Sciatic nerve (tissue), 2 donors: Measurements from ENCODE around the gene MORN1. TPM values are rescaled to one million over a fixed set of nuclear protein-coding genes. Genes with fewer than 3 reads are reported as not detected.

Experiments used
- ATAC-seq: fragments of 200-7000 bp; cut with Tn5 transposase; one replicate; pipeline ENCODE4 v1.9.1; 2020; ENCODE audit warnings: mild to moderate bottlenecking, moderate library complexity
- DNase-seq: peaks from one replicate; pipeline ENCODE4 v3.0.0-alpha.2; 2020; ENCODE audit warnings: low spot score
- intact Hi-C: fragments of 100-400 bp; cut with DNase I; formaldehyde crosslinking; loops from one replicate; pipeline ENCODE4 v1.14.2; 2022
- total RNA-seq: library from RNA; stranded (reverse); fragmentation: NEBNext Ultra II Directional; extraction: Animal tissue kit (Norgen Biotek cat#: 25700); gene quantifications from one replicate; pipeline ENCODE4 v1.2.1, GENCODE V29; 2021
- donor health status: DM: no; HTN: no; CAD: no.
- donor health status: DM: no; HTN: no; CAD: no.

MORN1 gene
- total RNA-seq, 1 donor from 2014 or later, result 16.4 TPM

DNA sequence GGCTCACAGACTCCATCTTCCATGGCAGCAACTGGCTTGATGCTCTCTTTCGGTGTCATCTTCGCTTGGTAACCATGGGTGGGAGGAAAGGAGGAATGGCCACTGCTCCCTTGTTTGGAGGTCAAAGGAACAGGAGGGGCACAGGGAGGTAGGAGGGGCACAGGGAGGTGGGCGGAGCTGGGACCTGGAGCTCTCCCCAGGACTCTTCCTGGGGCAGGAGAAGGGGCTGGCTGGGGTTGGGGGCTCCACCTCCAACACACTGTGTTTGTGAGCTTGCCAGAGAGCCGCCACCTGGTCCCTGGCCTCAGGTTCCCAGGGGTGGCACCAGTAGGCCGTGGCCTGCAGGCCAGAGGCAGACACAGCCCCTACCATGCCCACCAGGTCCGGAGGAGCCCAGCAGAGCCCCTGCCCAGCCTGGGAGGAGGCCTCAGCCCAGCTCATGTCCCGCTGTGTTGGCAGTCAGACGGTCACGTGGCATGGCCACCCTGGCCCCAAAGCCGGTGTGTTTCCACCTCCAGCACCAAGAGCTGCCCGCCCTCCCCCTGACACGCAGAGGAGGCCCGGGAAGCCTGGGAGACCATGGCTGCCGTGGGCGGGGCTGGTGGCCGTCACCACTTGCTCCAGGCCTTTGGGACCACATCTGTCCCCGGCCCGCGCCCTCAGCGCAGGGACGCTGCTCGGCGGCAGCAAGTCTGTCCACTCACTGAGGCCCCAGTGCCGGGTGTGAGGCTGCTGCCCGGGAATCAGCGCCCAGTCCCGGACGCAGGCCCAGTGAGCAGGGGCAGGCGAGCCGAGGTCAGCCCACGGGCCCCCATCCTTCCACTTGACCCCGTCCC is 73.9 kb downstream of the MORN1 start:
- DNase-seq, result no peak
- ATAC-seq, result no peak
- intact Hi-C loops, result no loop called here

DNA sequence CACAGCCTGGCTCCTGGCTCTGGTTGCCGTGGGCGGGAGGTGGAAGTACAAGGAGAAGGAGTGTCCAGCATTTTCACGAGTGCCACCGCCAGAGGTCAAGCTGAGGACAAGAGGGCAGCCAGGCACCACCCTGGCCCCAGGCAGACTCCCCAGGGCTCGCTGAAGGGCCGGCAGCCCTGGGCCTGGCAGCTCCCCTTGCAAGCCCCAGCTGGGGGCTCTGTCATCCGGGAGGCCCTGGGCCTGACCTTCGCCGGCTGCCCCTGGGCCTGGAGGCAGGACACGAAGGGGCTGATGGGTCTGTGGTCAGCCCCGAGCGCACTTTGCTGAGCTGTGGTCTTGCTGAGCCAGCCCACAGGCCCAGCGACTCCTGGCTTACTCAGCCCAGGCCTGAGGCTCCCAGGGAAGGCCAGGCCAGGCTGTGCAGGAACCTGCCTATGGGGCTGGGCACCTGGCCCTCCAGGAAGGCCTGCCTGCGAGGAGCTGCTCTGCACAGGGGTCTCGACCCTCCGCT is 74.8 kb downstream of the MORN1 start:
- DNase-seq (no peak), ATAC-seq (no peak)
- intact Hi-C loops, result no loop called here

DNA sequence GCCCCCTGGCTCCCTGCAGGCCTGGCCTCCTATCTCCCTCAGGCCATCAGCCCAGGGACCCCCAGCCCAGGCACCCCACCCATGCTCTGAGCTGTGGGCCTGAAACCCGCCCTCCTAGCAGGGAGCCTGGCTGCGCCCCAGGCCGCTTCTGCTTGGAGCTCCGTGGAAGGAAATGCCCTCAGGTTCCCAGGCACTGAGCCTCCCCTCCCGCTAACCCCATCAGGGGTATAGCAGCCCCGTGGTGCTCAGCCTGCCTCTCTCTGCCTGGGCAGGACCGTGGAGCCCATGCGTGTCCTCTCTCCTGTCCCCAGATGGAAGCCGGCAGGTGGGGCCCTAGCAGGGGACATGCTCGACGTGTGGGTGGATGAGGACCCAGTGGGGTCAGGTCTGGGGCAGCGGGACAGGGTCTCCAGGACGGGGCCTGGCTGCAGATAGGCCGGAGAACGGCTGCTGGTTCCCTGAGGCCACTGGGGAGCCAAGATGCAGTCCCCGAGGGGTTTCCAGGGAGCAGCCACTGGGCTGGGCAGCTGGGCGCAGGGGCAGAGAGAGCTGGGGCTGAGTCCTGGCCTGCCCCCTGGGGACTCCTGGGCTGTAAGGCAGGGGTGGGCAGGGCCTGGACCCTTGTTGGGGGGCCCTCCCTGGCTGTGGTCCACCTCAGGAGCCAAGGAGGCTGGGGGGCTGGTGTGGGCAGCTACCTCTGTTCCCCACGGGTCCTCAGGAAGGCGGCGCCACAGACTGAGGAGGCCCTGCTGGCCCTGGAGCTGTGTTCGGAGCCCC is 75.5 kb downstream of the MORN1 start:
- DNase-seq (no peak), ATAC-seq (no peak)

DNA sequence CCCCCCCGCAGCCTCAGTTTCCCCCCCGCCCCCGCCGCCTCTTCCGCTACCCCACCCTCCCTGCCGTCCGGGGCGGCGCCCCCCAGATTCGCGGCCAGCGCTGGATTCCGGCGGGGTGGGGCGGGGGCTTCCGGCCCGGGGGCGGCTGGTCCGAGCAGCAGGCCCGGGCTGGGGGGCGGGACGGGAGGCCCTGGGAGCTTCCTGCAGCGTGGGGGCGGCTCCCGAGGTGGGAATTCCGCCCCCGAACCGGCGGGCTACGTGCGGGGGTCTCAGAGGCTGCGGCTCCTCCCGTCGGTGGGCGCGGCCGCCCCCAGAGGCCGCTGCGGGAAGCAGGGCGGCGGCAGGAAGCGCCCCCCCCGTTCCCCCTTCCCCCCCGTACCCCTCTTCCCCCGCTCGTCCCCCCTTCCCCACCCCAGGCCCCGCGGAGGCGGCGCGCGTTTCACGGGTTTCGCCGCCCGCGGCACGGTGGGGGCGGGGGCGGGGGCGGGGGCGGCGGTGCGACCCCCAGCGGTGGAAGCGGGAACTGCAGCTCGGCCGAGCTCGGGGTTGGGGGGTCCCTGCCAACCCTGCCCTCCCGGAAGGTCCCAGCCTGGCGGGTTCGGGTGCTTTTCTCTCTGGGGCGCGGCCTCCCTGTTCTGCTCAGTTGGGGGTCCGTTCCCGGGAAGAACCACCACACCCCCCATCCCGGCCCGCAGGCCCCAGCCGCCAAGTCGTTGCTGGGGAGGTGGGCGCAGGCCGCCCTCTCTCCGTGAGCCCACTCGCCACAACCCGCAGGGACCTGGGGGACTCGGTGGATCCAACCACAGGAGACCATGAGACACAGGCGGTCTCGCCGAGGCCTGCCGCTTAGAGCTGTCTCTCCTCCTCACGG is 76.3 kb downstream of the MORN1 start:
- DNase-seq (no peak), ATAC-seq (no peak)
- intact Hi-C loops, result no loop called here

More for the DNA sequence above, 75.5 kb downstream of the MORN1 start:
- intact Hi-C loops, result no loop called here

DNA sequence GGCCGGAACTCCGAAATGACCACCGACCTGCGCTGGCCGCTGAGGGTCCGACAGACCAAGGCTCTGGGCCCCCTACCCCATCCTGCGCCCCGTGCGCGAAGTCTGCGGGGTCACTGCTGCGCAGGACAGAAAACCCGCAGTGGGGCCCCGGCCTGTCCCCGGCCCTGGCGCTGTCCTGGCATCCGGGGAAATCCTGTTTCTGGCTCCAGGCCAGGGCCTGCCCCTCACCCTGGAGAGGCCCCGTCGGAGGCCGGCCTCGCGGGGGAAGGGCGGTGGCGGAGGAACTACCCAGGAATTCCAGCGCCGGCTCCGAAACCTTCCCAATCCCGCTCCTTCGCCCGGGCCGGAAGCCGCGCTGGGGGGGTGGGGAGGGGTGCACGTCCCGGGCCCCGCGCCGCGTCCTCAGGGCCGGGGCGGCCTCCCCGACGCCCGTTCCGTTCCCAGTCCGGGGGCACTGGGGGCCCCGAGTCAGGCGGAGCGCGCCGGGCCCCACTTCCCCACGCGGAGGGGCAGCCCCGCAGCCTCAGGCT is 77.0 kb downstream of the MORN1 start:
- DNase-seq (peak; percentile 86), ATAC-seq (peak; percentile 1)
- intact Hi-C loops, result no loop called here

DNA sequence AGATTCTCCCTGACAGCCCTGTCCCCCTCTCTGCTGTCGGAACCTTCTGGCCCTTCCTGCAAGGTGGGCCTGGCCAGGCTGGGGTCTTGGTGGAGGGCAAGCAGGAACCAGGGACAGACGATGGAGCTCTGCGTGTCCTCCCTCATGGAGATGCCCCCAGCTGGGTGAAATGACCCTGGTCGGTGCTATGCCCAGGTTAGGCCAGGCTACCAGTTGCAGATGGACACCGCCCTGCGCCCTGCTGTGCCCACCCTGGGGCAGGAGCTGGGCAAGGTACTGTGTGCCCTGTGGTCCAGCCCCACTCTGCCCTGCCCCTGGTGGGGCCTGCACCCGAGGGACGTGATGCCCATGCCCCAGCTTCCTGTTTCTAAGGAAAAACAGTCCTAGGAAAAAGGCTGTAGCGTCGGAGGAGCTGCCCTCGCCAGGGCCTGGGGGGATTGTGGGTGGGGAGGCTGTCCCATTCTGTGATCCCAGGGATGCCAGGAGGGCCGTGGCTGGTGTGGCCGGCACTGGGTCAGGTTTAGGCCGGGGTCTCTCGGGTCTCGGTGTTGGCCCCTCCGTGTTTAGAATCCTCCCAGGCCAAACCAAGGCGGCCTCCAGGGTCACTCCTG is 77.6 kb downstream of the MORN1 start:
- intact Hi-C loops, result no loop called here
- ATAC-seq (no peak), DNase-seq (no peak)

DNA sequence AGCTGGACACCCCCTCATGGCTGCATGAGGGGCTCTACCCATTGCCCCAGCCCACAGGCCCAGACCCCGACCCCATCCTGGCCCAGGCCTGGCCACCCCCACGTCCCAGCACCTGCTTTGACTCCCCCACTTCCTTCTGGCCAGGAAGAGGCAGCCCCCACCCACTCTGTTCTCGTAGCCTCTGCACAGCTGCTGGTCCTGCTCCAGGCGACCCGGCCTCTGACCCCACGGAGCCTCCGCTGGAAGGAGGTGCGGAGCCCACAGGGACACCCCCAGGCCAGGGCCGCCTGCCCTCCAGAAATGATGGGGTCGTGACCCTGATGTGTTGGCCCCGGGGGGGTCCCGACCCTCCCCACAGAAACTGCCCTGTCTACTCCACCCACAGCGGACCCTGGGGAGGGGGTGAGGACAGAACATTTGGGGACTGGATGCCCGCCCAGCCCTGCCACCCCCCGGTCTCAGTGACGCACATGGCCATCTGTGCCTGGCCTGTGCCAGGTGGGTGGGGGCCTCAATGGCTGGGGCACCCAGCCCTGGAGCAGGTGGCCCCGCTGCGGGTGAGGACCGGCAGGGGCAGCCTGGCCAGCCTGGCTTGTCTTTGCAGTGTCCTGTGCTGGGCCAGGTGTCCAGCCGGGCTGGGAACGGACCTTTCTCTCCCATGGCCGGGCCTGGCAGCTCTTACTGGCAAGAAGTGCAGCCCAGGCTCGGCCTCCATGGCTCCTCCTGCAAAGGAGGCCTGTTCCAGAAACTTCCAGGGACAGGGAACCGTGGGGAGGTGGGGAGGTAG is 78.6 kb downstream of the MORN1 start:
- peak; percentile 16 for ATAC-seq

DNA sequence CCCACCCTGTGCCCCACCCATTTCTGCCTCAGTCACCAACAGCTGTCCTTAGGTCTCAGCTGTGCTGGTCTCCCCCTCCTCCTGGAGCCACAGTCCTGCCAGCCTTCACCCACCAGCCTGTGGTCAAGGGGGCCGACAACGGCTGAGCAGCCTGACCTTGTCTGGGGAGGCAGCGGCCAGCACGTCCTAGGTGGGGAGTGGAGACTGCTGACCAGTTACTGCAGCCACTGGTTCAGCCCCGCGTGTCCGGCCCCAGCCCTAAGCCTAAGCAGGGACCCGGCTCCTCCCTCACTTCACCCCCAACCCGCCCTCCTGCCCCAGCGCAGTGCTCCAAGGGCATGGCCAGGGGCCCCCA is 79.2 kb downstream of the MORN1 start:
- DNase-seq, result no peak
- intact Hi-C loops, result no loop called here
- peak; percentile 25 for ATAC-seq

More for the DNA sequence above, 78.6 kb downstream of the MORN1 start:
- intact Hi-C loops, result no loop called here
- DNase-seq, result no peak

DNA sequence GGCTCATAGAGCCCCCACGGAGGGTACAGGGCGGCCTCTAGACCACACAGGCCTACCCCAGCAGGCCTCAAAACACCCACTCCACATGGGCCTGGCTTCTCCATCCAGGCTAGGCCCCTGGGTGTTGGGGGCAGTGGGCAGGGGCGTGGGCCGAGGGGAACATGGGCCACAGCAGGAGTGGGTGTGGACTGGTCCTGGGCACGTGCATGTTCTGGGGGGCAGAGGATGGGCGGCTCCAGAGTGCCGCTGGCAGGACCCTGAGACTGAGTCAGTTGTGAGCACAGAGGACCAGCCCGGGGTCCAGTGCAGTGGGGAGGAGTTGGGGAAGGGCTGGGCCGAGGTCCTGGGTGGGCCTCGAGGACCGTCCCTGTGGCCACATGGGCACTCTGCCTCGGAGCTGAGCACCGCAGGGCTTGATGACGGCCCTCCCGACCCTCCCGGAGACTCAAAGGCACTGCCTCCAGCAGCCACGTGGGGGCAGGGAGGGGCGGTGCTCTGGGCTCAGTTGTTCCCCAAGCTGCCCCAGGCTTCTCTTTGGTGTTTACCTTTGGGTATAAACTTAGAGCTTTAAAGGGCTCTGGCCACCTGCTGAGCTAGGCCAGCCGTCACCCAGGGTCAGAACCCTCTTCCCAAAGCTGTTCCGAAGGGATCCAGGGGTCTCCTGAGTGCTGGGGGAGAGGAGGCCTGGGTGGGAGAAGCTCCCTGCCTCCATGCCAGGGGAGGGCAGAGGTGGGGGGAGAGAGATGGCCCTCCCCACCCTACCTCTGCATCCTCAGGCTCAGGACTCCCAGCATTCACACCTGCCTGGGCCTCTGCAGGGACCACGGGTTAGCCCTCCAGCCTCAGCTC is 79.9 kb downstream of the MORN1 start:
- intact Hi-C loops, result no loop called here
- DNase-seq (no peak), ATAC-seq (peak; percentile 55)

DNA sequence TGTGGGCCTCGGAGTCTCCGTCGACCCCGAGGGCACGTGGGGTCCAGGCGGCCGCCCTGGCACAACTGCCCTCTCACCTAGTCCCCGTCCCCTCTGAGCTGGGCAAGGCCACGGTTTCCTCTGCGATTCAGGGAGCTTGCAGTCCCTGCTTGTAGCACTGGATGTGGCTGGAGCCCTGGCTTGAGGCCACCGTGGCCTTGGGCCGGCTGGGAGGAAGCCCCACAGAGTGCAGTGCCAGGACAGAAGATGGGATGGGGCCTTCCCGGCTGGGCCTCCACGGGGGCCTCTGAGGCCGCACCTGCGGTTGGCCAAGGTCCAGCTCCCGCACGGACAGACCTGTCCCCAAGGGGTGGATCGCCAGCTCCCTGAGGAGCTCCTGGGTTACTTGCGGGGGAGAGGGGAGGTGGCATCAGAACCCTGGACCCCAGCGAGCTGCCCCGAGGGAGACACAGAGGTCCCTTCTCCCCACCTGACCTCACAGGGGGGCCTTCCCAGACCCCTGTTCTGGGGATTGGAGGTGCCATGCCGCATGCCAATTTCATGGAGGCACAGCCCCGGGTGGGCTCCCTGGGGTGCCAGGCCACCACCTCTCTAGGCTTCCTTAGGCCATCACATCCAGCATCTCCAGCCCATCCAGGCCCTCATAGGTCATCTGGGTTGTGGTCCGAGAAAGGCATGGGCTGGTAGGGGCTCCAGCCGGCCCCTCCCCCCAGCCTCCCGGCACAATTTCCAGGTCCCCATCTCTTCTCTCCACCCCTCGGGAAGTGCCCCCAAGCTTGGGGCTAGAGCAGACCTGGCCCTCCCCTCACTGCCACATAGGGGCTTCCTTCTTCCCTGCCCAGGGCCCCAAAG is 80.8 kb downstream of the MORN1 start:
- intact Hi-C loops, result no loop called here
- DNase-seq, result no peak
- peak; percentile 3 for ATAC-seq

DNA sequence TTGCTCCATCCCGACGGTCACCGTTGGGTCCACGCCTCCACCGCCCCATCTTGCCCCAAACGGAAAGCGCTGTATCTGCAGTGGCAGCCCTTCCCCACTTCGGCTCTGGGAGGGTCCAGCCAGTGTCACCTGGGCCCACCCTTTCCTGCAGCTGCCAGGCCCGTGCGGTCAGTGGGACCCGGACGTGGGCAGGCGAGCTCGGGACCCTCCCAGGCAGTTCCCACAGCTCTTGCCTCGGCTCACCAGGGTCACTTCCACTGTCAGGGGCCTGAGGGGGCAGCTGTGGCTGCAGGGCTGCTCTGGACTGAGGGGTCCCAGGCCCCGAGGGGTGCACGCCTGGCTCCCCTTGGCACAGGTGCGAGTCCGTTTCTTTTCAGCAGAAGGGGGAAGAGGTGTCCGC is 82.5 kb downstream of the MORN1 start:
- ATAC-seq (no peak), DNase-seq (no peak)
- intact Hi-C loops, result no loop called here

DNA sequence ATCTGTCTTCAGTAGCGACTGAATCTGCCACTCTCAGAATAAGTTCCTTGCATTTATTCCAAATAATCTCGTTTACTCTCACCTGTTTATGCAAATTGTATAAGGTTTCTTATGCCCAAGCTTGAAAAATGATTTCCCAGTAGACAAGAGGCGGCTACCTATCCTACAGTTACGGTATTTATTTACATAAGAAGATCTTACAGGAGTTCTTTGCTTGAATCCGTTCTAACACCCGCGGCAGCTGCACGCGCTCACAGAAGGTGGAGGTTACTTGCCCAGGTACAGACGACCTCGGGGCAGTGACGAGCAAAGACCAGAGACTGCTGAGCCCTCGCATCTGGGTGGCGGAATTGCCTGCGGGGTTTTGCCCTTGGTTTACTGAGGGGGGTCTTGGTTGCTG is 83.4 kb downstream of the MORN1 start:
- intact Hi-C loops, result no loop called here
- ATAC-seq, result no peak
- no peak for DNase-seq

DNA sequence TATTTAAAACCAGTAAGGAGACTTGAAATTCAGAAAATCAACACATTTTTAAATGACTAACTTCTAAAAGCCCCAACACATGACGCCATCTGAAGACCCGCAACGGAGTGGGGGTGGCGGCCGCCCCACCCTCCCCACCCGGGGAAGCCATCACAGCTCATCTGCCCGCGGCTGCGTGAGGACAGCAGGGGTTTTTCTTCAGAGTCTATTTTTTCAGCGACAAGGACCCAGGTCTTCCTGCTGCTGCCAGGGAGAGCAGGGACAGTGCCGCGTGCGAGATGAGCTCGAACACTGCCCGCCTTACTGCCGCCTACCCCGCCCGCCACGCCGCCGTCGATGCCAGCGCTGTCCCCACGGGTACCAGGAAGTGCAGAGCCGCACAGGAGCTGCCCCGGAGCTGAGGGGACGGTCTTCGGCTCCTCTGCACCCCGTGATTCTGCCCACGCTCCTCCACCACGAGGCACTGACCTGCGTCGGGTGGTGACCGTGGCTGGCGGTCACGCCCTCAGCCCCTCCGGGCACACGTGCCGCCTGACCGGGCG is 84.2 kb downstream of the MORN1 start:
- DNase-seq (no peak), ATAC-seq (no peak)
- intact Hi-C loops, result no loop called here

DNA sequence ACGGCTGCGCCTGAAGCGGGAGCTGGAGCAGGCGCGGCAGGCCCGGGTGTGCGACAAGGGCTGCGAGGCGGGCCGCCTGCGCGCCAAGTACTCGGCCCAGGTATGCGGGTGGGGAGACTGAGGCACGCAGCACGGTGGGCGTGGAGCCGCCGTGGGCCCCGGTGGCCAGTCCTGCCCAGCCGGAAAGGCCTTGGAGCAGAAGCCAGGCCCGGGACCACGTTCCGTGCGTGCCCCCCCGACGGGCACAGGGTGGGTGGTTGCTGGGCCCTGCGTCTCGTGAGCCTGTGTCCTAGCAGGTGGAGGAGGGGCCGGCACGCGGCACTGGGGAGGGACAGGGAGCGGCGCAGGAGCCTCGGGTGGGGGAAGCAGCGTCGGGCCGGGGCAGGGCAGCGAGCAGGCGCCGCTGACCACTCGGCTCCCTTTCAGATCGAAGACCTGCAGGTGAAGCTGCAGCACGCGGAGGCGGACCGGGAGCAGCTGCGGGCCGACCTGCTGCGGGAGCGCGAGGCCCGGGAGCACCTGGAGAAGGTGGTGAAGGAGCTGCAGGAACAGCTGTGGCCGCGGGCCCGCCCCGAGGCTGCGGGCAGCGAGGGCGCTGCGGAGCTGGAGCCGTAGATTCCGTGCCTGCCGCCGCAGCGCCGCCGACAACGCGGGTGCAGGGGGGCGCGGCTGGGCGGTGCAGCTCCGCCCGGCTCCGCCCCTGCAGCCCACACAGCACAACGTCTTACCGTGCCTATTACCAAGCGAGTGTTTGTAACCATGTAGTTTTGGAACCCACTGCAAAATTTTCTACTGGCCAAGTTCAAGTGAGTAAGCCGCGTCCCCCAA is 85.0 kb downstream of the MORN1 start:
- intact Hi-C loops, result no loop called here
- ATAC-seq (no peak), DNase-seq (no peak)
